Panc1 (cell line): ENCODE data around the gene CAPRIN2. TPM values are rescaled to one million over a fixed set of nuclear protein-coding genes. Genes with fewer than 3 reads are reported as not detected.

Experiments used
- ATAC-seq: fragments of 200-7000 bp; cut with Tn5 transposase; 2 replicates; pipeline ENCODE4 v1.9.1; 2020; ENCODE audit warnings: mild to moderate bottlenecking, moderate library complexity
- BruUV-seq: library from RNA; stranded (reverse); fragments of 400-500 nt; replicated peaks from 2 replicates; lab custom pipeline; 2021; lab: Mats Ljungman, UMichigan
- CTCF ChIA-PET: fragments of 300-600 bp; sonication (Branson Sonifier 250); formaldehyde crosslinking; loops from one replicate; lab custom pipeline; 2022; ENCODE audit warnings: antibody characterized with exemption; lab: Charles Lee
- POLR2A ChIA-PET: fragments of 300-600 bp; sonication (Branson Sonifier 250); formaldehyde crosslinking; loops from one replicate; lab custom pipeline; 2022; ENCODE audit warnings: antibody characterized with exemption; lab: Charles Lee
- DNase-seq: peaks from one replicate; pipeline ENCODE4 v3.0.0-alpha.2; 2010; ENCODE audit warnings: low read depth, low spot score
- H3K27ac ChIP-seq: 2 replicates; pipeline ENCODE4 v1.5.1; 2011; ENCODE audit warnings: mild to moderate bottlenecking, low read length, inconsistent platforms
- H3K27me3 ChIP-seq: fragments of 200-500 bp; sonication (Bioruptor generic); 2 replicates; pipeline ENCODE4 v1.6.0; 2014; ENCODE audit warnings: low read length, inconsistent platforms; ENCODE audit not compliant: control insufficient read depth, insufficient read depth
- H3K36me3 ChIP-seq: fragments of 200-500 bp; sonication (Bioruptor generic); 2 replicates; pipeline ENCODE4 v1.5.1; 2014; ENCODE audit warnings: inconsistent platforms, mild to moderate bottlenecking, low read length, moderate library complexity; ENCODE audit not compliant: control insufficient read depth, insufficient read depth
- H3K4me1 ChIP-seq: 2 replicates; pipeline ENCODE4 v1.5.1; 2011; ENCODE audit warnings: inconsistent platforms, mild to moderate bottlenecking, low read length, moderate library complexity; ENCODE audit not compliant: control insufficient read depth, insufficient read depth
- H3K4me3 ChIP-seq, 2 experiments: 2 replicates each; pipeline ENCODE4 v1.5.1; 2011 to 2012; ENCODE audit warnings: low read depth in 2 of 2, low read length in 2 of 2, mild to moderate bottlenecking in 2 of 2, inconsistent platforms in 1 of 2, moderate library complexity in 1 of 2
- H3K9me3 ChIP-seq: fragments of 200-500 bp; sonication (Bioruptor generic); 2 replicates; pipeline ENCODE4 v1.5.1; 2014; ENCODE audit warnings: low read depth, mild to moderate bottlenecking, inconsistent platforms, low read length, moderate library complexity; ENCODE audit not compliant: control insufficient read depth, insufficient read depth
- POLR2AphosphoS5 ChIP-seq: IDR thresholded peaks from 2 replicates; pipeline ENCODE4 v1.6.1; 2012; ENCODE audit warnings: mild to moderate bottlenecking, low read depth, low read length, moderate library complexity
- SIN3A ChIP-seq: IDR thresholded peaks from 2 replicates; pipeline ENCODE4 v1.6.1; 2012; ENCODE audit warnings: low read depth, mild to moderate bottlenecking, low read length, moderate library complexity, borderline replicate concordance; ENCODE audit not compliant: insufficient read depth
- TCF7L2 ChIP-seq: IDR thresholded peaks from 2 replicates; pipeline ENCODE4 v1.6.1; 2011; ENCODE audit warnings: mild to moderate bottlenecking, low read depth, low read length, inconsistent platforms
- in situ Hi-C: cut with HindIII; loops from 2 replicates; pipeline ENCODE4 v1.10.0; 2016; ENCODE audit warnings: low sequenced_read_pairs, low pct_unique_long_range_greater_than_20kb
- intact Hi-C: fragments of 100-400 bp; cut with micrococcal nuclease; formaldehyde crosslinking; loops from one replicate; pipeline ENCODE4 v1.10.0; 2022; ENCODE audit not compliant: unreplicated experiment
- total RNA-seq: library from RNA; stranded (reverse); gene quantifications from one replicate; pipeline ENCODE4 v1.2.1, GENCODE V29; 2021; ENCODE audit not compliant: unreplicated experiment
- TF ChIP-seq, protein P1 (sequence below), 2 experiments: IDR thresholded peaks; 2 replicates each; pipeline ENCODE4 v1.6.1; 2011 to 2012; ENCODE audit warnings: low read depth in 2 of 2, control low read depth in 1 of 2, low read length in 1 of 2, mild to moderate bottlenecking in 1 of 2, moderate library complexity in 1 of 2; ENCODE audit not compliant: insufficient read depth in 1 of 2
- TF ChIP-seq, protein P2 (sequence below): fragments of 450-650 bp; IDR thresholded peaks from 2 replicates; pipeline ENCODE4 v1.5.1; 2017; ENCODE audit warnings: mild to moderate bottlenecking

The CAPRIN2 gene
- total RNA-seq, 1 experiment from 2014 or later: 28.6 TPM

GRCh38 chr12:30696486-30696885 lies 58.3 kb downstream of the CAPRIN2 start:
- ChIA-PET CTCF (no interaction called here), POLR2A (no interaction called here)
- H3K4me3 ChIP-seq: peak overlapping the region; percentile 95; a peak in 3 of 4 replicates
- DNase-seq (no peak), ATAC-seq (no peak)
- no peak for TF ChIP-seq POLR2AphosphoS5
- TF ChIP-seq, protein P1, sequence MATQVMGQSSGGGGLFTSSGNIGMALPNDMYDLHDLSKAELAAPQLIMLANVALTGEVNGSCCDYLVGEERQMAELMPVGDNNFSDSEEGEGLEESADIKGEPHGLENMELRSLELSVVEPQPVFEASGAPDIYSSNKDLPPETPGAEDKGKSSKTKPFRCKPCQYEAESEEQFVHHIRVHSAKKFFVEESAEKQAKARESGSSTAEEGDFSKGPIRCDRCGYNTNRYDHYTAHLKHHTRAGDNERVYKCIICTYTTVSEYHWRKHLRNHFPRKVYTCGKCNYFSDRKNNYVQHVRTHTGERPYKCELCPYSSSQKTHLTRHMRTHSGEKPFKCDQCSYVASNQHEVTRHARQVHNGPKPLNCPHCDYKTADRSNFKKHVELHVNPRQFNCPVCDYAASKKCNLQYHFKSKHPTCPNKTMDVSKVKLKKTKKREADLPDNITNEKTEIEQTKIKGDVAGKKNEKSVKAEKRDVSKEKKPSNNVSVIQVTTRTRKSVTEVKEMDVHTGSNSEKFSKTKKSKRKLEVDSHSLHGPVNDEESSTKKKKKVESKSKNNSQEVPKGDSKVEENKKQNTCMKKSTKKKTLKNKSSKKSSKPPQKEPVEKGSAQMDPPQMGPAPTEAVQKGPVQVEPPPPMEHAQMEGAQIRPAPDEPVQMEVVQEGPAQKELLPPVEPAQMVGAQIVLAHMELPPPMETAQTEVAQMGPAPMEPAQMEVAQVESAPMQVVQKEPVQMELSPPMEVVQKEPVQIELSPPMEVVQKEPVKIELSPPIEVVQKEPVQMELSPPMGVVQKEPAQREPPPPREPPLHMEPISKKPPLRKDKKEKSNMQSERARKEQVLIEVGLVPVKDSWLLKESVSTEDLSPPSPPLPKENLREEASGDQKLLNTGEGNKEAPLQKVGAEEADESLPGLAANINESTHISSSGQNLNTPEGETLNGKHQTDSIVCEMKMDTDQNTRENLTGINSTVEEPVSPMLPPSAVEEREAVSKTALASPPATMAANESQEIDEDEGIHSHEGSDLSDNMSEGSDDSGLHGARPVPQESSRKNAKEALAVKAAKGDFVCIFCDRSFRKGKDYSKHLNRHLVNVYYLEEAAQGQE (IDR thresholded peaks at IDR 0.05; ENCODE audit: insufficient read depth in 1 of 2, low read depth in 2 of 2, low read length in 1 of 2): no peak
- TF ChIP-seq, protein P2, sequence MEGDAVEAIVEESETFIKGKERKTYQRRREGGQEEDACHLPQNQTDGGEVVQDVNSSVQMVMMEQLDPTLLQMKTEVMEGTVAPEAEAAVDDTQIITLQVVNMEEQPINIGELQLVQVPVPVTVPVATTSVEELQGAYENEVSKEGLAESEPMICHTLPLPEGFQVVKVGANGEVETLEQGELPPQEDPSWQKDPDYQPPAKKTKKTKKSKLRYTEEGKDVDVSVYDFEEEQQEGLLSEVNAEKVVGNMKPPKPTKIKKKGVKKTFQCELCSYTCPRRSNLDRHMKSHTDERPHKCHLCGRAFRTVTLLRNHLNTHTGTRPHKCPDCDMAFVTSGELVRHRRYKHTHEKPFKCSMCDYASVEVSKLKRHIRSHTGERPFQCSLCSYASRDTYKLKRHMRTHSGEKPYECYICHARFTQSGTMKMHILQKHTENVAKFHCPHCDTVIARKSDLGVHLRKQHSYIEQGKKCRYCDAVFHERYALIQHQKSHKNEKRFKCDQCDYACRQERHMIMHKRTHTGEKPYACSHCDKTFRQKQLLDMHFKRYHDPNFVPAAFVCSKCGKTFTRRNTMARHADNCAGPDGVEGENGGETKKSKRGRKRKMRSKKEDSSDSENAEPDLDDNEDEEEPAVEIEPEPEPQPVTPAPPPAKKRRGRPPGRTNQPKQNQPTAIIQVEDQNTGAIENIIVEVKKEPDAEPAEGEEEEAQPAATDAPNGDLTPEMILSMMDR: no peak
- TF ChIP-seq SIN3A: no peak
- TF ChIP-seq TCF7L2: no peak
- in situ Hi-C loops: no loop called here
- peaks cover 23% of the 10 kb centered on the region for H3K4me1 ChIP-seq
- intact Hi-C loops: no loop called here
- no peaks in the 10 kb centered on the region for H3K9me3 ChIP-seq
- BruUV-seq: no TSS peak
- no peaks in the 10 kb centered on the region for H3K27me3 ChIP-seq
- no peaks in the 10 kb centered on the region; the same call in 1 of the 2 replicates for H3K36me3 ChIP-seq
- peak overlapping the region; percentile 96 for H3K27ac ChIP-seq

- DNase-seq: no peak
- peaks cover 27% of the 10 kb centered on the region for H3K4me1 ChIP-seq
- H3K4me3 ChIP-seq: peak overlapping the region; percentile 95
- H3K27ac ChIP-seq: peak overlapping the region; percentile 96
- no peaks in the 10 kb centered on the region for H3K9me3 ChIP-seq
- no TSS peak for BruUV-seq
- no peak for ATAC-seq
- no peaks in the 10 kb centered on the region; the same call in 1 of the 2 replicates for H3K36me3 ChIP-seq
- no peak for TF ChIP-seq SIN3A
- TF ChIP-seq, protein P2: no peak
- TF ChIP-seq POLR2AphosphoS5: no peak
- TF ChIP-seq TCF7L2: no peak
- TF ChIP-seq, protein P1 (IDR thresholded peaks at IDR 0.05; ENCODE audit: insufficient read depth in 1 of 2, low read depth in 2 of 2, low read length in 1 of 2): no peak
- H3K27me3 ChIP-seq: no peaks in the 10 kb centered on the region
- POLR2A ChIA-PET: no interaction called here
- in situ Hi-C loops (no loop called here), intact Hi-C loops (no loop called here)
- CTCF ChIA-PET: interaction anchor here (0.6 to 0.7 kb wide), 5 partner anchors 9 to 858 kb away, joined by 3 to 14 read pairs (median 6); no protein-coding TSS in a partner anchor
These were observed 58.7 kb downstream of the CAPRIN2 start for GRCh38 chr12:30696103-30696408.
